ENCODE measurements around the gene EN1. TPM values are rescaled to one million over a fixed set of nuclear protein-coding genes. Genes with fewer than 3 reads are reported as not detected.
A peak's percentile ranks its signal among the peaks of the same experiment; 100 is the strongest.

The EN1 gene
- total RNA-seq, 4 donors from 2014 or later: 7.3 to 16.7 (median 11.8) TPM

- H3K27me3 ChIP-seq: peaks cover 20% of the 10 kb centered on the region
- WGBS: 17% methylated on average over 10 of the region's 10 CpGs
- no peaks in the 10 kb centered on the region for H3K9me3 ChIP-seq
- H3K4me3 ChIP-seq: no peak overlapping the region
- H3K4me1 ChIP-seq: peaks cover 10% of the 10 kb centered on the region
- no peak overlapping the region for H3K27ac ChIP-seq
- no peaks in the 10 kb centered on the region for H3K36me3 ChIP-seq
- TF ChIP-seq POLR2A (IDR thresholded peaks at IDR 0.05) (no peak), EP300 (IDR thresholded peaks at IDR 0.05) (no peak), CTCF (IDR thresholded peaks at IDR 0.05) (peak; percentile 40 to 75)
- no peak for DNase-seq (ENCODE audit: low spot score in 2 of 2)
Measured at GRCh38 chr2:118881490-118882129, 34.2 kb upstream of the EN1 start.

DNA sequence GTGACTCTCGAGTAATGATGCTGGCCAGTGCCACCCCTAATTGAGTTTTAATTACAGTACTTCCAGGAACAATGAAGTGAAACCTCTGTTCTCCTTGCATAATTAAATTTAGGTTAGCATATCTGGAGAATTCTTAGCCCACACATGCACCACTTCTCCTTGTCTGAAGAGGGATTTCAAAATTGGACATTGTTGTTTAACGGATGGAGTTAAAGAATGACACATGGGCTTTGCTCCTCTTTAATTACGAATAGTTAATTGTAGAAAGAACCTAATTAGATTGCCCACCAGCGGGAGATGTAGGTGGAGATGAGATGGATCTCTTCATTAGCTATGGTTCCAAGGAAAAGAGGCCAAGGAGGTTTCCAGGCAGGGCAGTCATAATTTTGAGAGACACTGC is 33.1 kb upstream of the EN1 start:
- no peak for DNase-seq (ENCODE audit: low spot score in 2 of 2)
- H3K27ac ChIP-seq: no peak overlapping the region
- H3K4me1 ChIP-seq: peaks cover 10% of the 10 kb centered on the region
- H3K4me3 ChIP-seq: no peak overlapping the region
- TF ChIP-seq POLR2AphosphoS5 (IDR thresholded peaks at IDR 0.05) (no peak), POLR2A (IDR thresholded peaks at IDR 0.05) (no peak)
- peaks cover 26% of the 10 kb centered on the region for H3K27me3 ChIP-seq
- 76% methylated on average over 4 of the region's 4 CpGs for WGBS
- no peaks in the 10 kb centered on the region for H3K36me3 ChIP-seq
- no peaks in the 10 kb centered on the region for H3K9me3 ChIP-seq

DNA sequence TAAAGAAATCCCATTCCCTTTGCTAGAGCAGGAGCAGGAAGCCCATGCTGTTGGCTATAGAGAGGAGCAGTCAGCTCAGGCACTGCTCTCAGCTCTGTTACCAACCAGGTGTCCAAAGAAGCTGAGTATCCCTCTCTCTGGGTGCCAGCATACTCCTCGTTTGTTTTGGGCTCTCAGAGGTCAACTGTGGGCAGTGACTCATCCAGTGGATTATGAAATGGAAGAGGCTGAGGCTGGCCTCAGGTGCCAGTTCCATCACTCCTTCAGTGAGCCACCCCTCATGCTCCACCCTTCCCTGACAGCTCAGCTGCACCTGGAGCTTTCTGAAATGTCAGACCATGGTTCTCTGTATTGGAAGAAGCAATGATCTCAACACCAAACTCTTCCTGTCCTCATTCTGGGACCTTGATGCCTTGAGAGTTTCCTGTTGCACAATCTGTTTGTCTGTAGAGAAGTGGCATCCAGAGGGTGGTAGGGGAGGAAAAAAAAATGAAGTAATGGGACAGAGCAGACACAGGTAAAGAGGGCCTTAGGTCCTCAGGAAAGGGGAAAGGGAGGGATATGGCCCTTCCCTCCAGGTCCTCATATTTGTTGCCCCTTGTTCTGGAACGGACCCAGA is 31.2 kb upstream of the EN1 start:
- H3K27me3 ChIP-seq: peaks cover 37% of the 10 kb centered on the region
- no peak overlapping the region for H3K27ac ChIP-seq
- TF ChIP-seq CTCF (IDR thresholded peaks at IDR 0.05) (no peak), POLR2A (IDR thresholded peaks at IDR 0.05) (no peak), POLR2AphosphoS5 (IDR thresholded peaks at IDR 0.05) (no peak), EP300 (IDR thresholded peaks at IDR 0.05) (no peak)

GRCh38 chr2:118875318-118875717 is 27.9 kb upstream of the EN1 start:
- 27% methylated on average over 4 of the region's 4 CpGs for WGBS
- TF ChIP-seq CTCF (IDR thresholded peaks at IDR 0.05) (no peak), POLR2AphosphoS5 (IDR thresholded peaks at IDR 0.05) (no peak), POLR2A (IDR thresholded peaks at IDR 0.05) (no peak)
- Histone ChIP-seq H3K9me3 (no peaks in the 10 kb centered on the region), H3K4me3 (no peak overlapping the region), H3K27me3 (peaks cover 27% of the 10 kb centered on the region), H3K4me1 (no peaks in the 10 kb centered on the region), H3K27ac (no peak overlapping the region), H3K36me3 (no peaks in the 10 kb centered on the region)
- no peak for DNase-seq (ENCODE audit: low spot score in 2 of 2)

More for the DNA sequence above, 31.2 kb upstream of the EN1 start:
- WGBS: 80% methylated on average over 1 of the region's 2 CpGs
- no peak for DNase-seq (ENCODE audit: low spot score in 2 of 2)
- no peak overlapping the region for H3K4me3 ChIP-seq
- no peaks in the 10 kb centered on the region for H3K9me3 ChIP-seq
- peaks cover 10% of the 10 kb centered on the region for H3K4me1 ChIP-seq
- H3K36me3 ChIP-seq: no peaks in the 10 kb centered on the region

DNA sequence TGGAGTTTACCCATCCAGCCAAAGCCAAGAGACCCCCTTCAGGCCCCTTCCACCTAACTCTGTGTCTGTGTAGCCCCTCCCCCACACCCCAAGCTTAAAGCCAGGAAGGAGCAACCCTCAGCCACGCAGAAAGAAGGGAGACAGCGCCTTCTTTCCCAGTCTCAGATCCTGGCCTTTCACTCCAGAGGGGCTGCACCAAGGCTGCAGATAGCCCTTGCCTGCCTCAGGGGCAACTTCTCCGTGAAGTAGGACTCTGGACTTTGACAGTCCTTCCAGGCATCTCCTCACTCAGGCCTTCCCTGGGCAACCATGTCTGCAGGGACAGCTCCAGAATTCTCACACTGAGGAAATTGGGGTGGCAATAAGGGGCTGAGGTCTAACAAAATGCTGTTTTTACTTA is 26.9 kb upstream of the EN1 start:
- H3K27me3 ChIP-seq: peaks cover 27% of the 10 kb centered on the region
- 87% methylated on average over 3 of the region's 3 CpGs for WGBS
- DNase-seq (ENCODE audit: low spot score in 2 of 2): no peak
- H3K9me3 ChIP-seq: no peaks in the 10 kb centered on the region
- H3K36me3 ChIP-seq: no peaks in the 10 kb centered on the region
- no peak overlapping the region for H3K4me3 ChIP-seq
- no peak for TF ChIP-seq EP300 (IDR thresholded peaks at IDR 0.05)
- TF ChIP-seq CTCF (IDR thresholded peaks at IDR 0.05): no peak
- TF ChIP-seq POLR2AphosphoS5 (IDR thresholded peaks at IDR 0.05): no peak
- no peak overlapping the region for H3K27ac ChIP-seq
- H3K4me1 ChIP-seq: no peaks in the 10 kb centered on the region
